ENCODE measurements around the gene MBOAT2. TPM values are rescaled to one million over a fixed set of nuclear protein-coding genes. Genes with fewer than 3 reads are reported as not detected.
"Not testable (repeated sequence)": the region's sequence is repeated elsewhere in the genome, so short reads cannot be mapped to it uniquely, and the experiment has no call there.

The MBOAT2 gene
- total RNA-seq: 10 to 100 TPM; 18.8 to 39.2 (median 24.1) TPM

GRCh38 chr2:9003616-9004337, at the start of gene MBOAT2:
Gene MBOAT2 (minus strand): TSS chr2:9003684. CDS start chr2:9003614, 70 bp downstream.
- Histone ChIP-seq H3K27me3 (no peaks in the 10 kb centered on the region), H3K4me1 (peaks cover 12 to 27% (median 22%) of the 10 kb centered on the region in 4 donors), H3K9me3 (no peaks in the 10 kb centered on the region), H3K27ac (peak within 1 kb of the TSS; percentile 91 to 95 (median 94)), H3K4me3 (peak within 1 kb of the TSS; percentile 78 to 90 (median 89)), H3K36me3 (no peaks in the 10 kb centered on the region)
- TF ChIP-seq POLR2AphosphoS5 (IDR thresholded peaks at IDR 0.05) (peak; percentile 56 to 86), POLR2A (IDR thresholded peaks at IDR 0.05) (peak in 3 of 4 donors; percentile 79 to 93 (median 84)), EP300 (IDR thresholded peaks at IDR 0.05) (no peak)
- TF ChIP-seq, protein P1, sequence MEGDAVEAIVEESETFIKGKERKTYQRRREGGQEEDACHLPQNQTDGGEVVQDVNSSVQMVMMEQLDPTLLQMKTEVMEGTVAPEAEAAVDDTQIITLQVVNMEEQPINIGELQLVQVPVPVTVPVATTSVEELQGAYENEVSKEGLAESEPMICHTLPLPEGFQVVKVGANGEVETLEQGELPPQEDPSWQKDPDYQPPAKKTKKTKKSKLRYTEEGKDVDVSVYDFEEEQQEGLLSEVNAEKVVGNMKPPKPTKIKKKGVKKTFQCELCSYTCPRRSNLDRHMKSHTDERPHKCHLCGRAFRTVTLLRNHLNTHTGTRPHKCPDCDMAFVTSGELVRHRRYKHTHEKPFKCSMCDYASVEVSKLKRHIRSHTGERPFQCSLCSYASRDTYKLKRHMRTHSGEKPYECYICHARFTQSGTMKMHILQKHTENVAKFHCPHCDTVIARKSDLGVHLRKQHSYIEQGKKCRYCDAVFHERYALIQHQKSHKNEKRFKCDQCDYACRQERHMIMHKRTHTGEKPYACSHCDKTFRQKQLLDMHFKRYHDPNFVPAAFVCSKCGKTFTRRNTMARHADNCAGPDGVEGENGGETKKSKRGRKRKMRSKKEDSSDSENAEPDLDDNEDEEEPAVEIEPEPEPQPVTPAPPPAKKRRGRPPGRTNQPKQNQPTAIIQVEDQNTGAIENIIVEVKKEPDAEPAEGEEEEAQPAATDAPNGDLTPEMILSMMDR (IDR thresholded peaks at IDR 0.05): no peak
- DNase-seq (peak; percentile 87 to 98), ATAC-seq (ENCODE audit: low FRiP score in 2 of 2) (peak; percentile 95 to 98)
- WGBS, 2 donors: 0 to 1% methylated on average over 21 to 55 of the region's 104 CpGs

DNA sequence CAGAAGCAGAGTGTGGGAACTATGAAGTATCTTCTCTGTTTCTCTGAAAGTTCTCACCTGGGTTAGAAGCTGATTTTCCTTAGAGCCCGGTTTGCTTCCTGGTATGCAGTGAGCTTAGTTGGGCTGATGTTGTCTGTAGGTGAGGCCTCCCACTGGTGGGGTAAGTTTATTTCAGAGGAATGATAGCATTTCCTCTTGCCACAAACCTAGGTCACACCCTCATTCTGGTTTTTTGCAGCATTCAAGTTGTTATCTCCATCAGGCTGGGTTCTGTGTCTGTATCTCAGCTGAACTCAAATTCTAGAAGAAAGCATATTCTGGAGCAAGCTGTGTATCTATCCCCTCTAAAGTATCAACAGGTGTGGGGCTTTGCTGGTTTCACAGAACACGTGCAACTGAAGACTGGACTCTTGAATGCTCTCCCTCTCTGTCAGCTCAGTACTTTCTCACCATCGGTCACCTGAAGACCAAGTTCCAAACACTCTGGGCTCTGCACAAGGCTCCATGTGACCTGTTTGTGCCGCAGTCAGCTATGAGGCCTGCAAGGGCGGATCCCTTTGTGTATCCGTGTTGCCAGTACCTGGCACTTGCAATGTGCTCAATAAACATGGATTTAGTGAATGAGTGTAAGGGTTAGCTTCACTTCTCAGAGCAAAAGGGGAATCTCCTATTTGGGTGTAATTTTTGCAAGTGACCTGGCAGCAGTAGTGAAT, 49.5 kb upstream of the MBOAT2 start:
- DNase-seq (no peak), ATAC-seq (ENCODE audit: low FRiP score in 2 of 2) (no peak)
- Histone ChIP-seq H3K27me3 (no peaks in the 10 kb centered on the region), H3K4me1 (no peaks in the 10 kb centered on the region), H3K36me3 (no peaks in the 10 kb centered on the region), H3K9me3 (no peaks in the 10 kb centered on the region), H3K27ac (peak overlapping the region in 1 of 4 donors; percentile 60), H3K4me3 (no peak overlapping the region)
- WGBS, 2 donors: 74 to 83% methylated on average over 6 of the region's 6 CpGs
- TF ChIP-seq POLR2AphosphoS5 (IDR thresholded peaks at IDR 0.05): no peak
- TF ChIP-seq EP300 (IDR thresholded peaks at IDR 0.05): no peak
- TF ChIP-seq, protein P1 (IDR thresholded peaks at IDR 0.05): no peak
- TF ChIP-seq POLR2A (IDR thresholded peaks at IDR 0.05): no peak

- not testable (repeated sequence) for DNase-seq; H3K9me3 ChIP-seq; H3K4me3 ChIP-seq; H3K4me1 ChIP-seq; H3K27me3 ChIP-seq; H3K36me3 ChIP-seq; H3K27ac ChIP-seq; ATAC-seq (ENCODE audit: low FRiP score in 2 of 2)
- 87 to 89% methylated on average over 5 of the region's 5 CpGs for WGBS, 2 donors
Measured at GRCh38 chr2:9051451-9051850, 48.0 kb upstream of the MBOAT2 start.

DNA sequence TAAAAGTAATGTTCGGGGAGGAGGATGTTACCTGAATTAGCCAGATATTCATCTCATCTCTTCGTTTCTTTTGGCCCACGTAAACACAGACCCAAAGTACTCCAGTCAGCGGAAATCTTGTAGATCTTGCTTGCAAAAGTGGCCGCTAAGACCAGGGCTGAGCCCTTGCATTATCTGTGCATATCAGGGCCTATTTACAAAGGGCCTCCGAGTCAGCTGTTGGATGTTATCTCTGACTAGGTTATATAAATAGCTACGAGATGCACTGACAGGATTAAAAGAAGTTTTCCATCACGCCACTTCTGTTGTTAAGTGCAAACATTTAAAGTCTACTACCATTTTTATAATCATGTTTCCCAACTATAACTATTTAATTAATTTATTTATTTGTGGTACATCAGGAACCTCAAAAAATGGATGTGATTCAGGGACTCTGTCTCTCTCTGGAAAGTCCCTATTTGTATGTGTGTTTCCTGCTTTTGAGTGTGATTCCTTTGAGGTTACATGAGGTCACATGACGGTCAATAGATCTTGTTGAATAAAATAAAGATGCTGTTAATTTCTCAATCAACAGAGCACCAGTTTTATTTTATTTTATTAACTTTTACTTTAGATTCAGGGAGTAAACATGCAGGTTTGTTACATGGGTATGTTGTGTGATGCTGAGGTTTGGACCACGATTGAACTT, 46.8 kb upstream of the MBOAT2 start:
- Histone ChIP-seq H3K27me3 (no peaks in the 10 kb centered on the region), H3K27ac (peak overlapping the region in 3 of 4 donors; percentile 9 to 21 (median 9)), H3K36me3 (no peaks in the 10 kb centered on the region), H3K9me3 (no peaks in the 10 kb centered on the region), H3K4me1 (no peaks in the 10 kb centered on the region), H3K4me3 (no peak overlapping the region)
- TF ChIP-seq POLR2AphosphoS5 (IDR thresholded peaks at IDR 0.05) (no peak), POLR2A (IDR thresholded peaks at IDR 0.05) (no peak)
- no peak for DNase-seq
- no peak for ATAC-seq (ENCODE audit: low FRiP score in 2 of 2)
- WGBS, 2 donors: 59 to 63% methylated on average over 10 of the region's 10 CpGs

DNA sequence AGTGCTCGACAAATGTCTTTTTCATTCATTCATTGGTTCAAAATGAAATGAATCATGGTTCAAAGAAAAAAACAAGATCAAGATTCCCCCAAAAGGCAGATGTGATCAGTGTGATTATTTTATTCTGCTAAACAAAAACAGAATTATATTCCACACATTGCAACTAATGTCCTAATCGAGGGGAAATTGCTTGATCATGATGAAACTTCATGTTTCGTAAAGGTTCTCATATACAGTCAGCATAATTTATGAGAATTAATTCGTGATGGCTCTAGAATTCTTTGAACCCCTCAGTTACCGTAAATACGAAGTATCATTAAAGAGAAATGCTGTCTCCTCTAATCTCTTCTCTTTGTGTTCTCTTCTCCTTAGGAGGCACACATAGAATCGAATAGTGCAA, 42.1 kb upstream of the MBOAT2 start:
- no peaks in the 10 kb centered on the region for H3K27me3 ChIP-seq
- H3K27ac ChIP-seq: no peak overlapping the region
- WGBS, 2 donors: 70 to 84% methylated on average over 7 of the region's 7 CpGs
- H3K4me1 ChIP-seq: no peaks in the 10 kb centered on the region
- DNase-seq (no peak), ATAC-seq (ENCODE audit: low FRiP score in 2 of 2) (no peak)
- TF ChIP-seq EP300 (IDR thresholded peaks at IDR 0.05) (no peak), POLR2AphosphoS5 (IDR thresholded peaks at IDR 0.05) (no peak), POLR2A (IDR thresholded peaks at IDR 0.05) (no peak)
- TF ChIP-seq, protein P1 (IDR thresholded peaks at IDR 0.05): no peak
- no peaks in the 10 kb centered on the region for H3K9me3 ChIP-seq
- H3K36me3 ChIP-seq: no peaks in the 10 kb centered on the region
- H3K4me3 ChIP-seq: no peak overlapping the region

DNA sequence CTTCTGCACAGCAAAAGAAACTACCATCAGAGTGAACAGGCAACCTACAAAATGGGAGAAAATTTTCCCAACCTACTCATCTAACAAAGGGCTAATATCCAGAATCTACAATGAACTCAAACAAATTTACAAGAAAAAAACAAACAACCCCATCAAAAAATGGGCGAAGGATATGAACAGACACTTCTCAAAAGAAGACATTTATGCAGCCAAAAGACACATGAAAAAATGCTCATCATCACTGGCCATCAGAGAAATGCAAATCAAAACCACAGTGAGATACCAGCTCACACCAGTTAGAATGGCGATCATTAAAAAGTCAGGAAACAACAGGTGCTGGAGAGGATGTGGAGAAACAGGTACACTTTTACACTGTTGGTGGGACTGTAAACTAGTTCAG, 40.0 kb upstream of the MBOAT2 start:
- not testable (repeated sequence) for H3K36me3 ChIP-seq; H3K27ac ChIP-seq; H3K27me3 ChIP-seq; H3K4me1 ChIP-seq; H3K4me3 ChIP-seq; DNase-seq; ATAC-seq (ENCODE audit: low FRiP score in 2 of 2); H3K9me3 ChIP-seq
- 94 to 95% methylated on average over 2 of the region's 2 CpGs for WGBS, 2 donors
